ENCODE measurements around the gene PLXNA3. TPM values are rescaled to one million over a fixed set of nuclear protein-coding genes. Genes with fewer than 3 reads are reported as not detected.

Gene PLXNA3
- total RNA-seq, 1 experiment from 2014 or later, result 36.3 TPM

DNA sequence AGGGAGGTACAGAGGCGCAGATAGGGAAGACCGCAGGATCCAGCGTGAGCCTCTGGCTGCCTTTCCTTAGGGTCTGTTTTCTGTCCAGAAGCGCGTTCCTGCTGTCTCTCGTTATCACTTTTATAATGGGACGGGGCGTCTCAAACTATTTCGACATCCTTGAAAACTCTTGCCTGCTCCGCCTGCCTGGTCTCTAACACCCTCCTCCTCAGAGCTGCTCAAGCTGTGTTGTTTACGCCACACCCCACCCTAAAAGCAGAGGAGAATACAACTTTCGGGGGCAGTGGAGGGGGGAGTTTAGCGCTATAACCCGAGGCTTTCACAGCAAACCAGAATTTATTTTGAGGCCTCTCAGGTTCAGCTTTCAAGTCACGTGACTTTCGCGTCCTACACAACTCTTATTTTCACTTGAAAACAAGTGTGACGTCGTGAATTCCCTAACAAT is 58.6 kb downstream of the PLXNA3 start:
- H3K56ac ChIP-seq (ENCODE audit: insufficient read length, low read depth, low read length), result no peak overlapping the region
- peaks cover 15% of the 10 kb centered on the region for H3K23me2 ChIP-seq (ENCODE audit: insufficient read length, low read depth, low read length, poor library complexity, severe bottlenecking)
- peak overlapping the region; percentile 11 for H3K9ac ChIP-seq (ENCODE audit: extremely low read depth, insufficient read length, low read length)
- Mint-ChIP-seq H3K27me3 (ENCODE audit: low read depth) (peaks cover 18% of the 10 kb centered on the region), H3K27ac (peak overlapping the region; percentile 94 to 99 (median 95); a peak in 6 of 7 replicates), H3K9me3 (peaks cover 45 to 48% of the 10 kb centered on the region in 2 experiments), H3K4me3 (peak overlapping the region; percentile 60 to 82), H3K36me3 (ENCODE audit: insufficient read depth in 1 of 3, low read depth in 3 of 3) (peaks cover 3 to 7% (median 6%) of the 10 kb centered on the region in 3 experiments; a peak in 4 of 7 replicates), H3K4me1 (peaks cover 14 to 17% of the 10 kb centered on the region in 2 experiments)
- H2BK15ac ChIP-seq (ENCODE audit: low read depth, low read length), result no peak overlapping the region
- H3K4me2 ChIP-seq (ENCODE audit: insufficient read depth, insufficient read length, low read length), result peak overlapping the region; percentile 71
- H3T11ph ChIP-seq (ENCODE audit: low read length), result no peak overlapping the region
- H3K27me3 ChIP-seq (ENCODE audit: insufficient read depth, low read length), result no peaks in the 10 kb centered on the region; the same call in 1 of the 2 replicates
- no peak overlapping the region for H2BK120ac ChIP-seq (ENCODE audit: low read depth, low read length, poor library complexity, severe bottlenecking)
- H2BK5ac ChIP-seq (ENCODE audit: insufficient read length, low read length), result no peak overlapping the region
- no peaks in the 10 kb centered on the region for H3K79me2 ChIP-seq (ENCODE audit: insufficient read depth, low read length)
- H3K9me3 ChIP-seq (ENCODE audit: control insufficient read depth, low read depth, low read length), result peaks cover 13% of the 10 kb centered on the region
- H2BK20ac ChIP-seq (ENCODE audit: low read depth, low read length, poor library complexity, severe bottlenecking), result no peak overlapping the region
- peak; percentile 59 for DNase-seq
- H4K20me1 ChIP-seq (ENCODE audit: control insufficient read depth, insufficient read depth, insufficient read length), result no peaks in the 10 kb centered on the region
- peak overlapping the region; percentile 68 for H3K18ac ChIP-seq (ENCODE audit: insufficient read length, low read depth, low read length)
- H2AFZ ChIP-seq (ENCODE audit: low read length), result no peak overlapping the region
- no peak overlapping the region for H2BK12ac ChIP-seq (ENCODE audit: insufficient read length, low read depth, low read length)
- H2AK5ac ChIP-seq (ENCODE audit: insufficient read length, low read length), result no peak overlapping the region
- no peak overlapping the region for H4K5ac ChIP-seq (ENCODE audit: insufficient read length, low read depth, low read length)
- no peak overlapping the region for H3K14ac ChIP-seq (ENCODE audit: insufficient read depth, low read length)
- no peak overlapping the region for H4K91ac ChIP-seq (ENCODE audit: insufficient read length, low read depth, low read length)
- H3K27ac ChIP-seq (ENCODE audit: insufficient read length, low read depth, low read length), result peak overlapping the region; percentile 33
- no CpG with 5 or more reads among the region's 19 CpGs for WGBS (ENCODE audit: extremely low coverage, insufficient read length, low lambda C conversion rate)
- TF ChIP-seq, protein P1, sequence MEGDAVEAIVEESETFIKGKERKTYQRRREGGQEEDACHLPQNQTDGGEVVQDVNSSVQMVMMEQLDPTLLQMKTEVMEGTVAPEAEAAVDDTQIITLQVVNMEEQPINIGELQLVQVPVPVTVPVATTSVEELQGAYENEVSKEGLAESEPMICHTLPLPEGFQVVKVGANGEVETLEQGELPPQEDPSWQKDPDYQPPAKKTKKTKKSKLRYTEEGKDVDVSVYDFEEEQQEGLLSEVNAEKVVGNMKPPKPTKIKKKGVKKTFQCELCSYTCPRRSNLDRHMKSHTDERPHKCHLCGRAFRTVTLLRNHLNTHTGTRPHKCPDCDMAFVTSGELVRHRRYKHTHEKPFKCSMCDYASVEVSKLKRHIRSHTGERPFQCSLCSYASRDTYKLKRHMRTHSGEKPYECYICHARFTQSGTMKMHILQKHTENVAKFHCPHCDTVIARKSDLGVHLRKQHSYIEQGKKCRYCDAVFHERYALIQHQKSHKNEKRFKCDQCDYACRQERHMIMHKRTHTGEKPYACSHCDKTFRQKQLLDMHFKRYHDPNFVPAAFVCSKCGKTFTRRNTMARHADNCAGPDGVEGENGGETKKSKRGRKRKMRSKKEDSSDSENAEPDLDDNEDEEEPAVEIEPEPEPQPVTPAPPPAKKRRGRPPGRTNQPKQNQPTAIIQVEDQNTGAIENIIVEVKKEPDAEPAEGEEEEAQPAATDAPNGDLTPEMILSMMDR (conservative IDR thresholded peaks at IDR 0.05), result no peak
- no peak overlapping the region for H3K23ac ChIP-seq (ENCODE audit: insufficient read length, low read depth, low read length)
- no peaks in the 10 kb centered on the region for H3K79me1 ChIP-seq (ENCODE audit: insufficient read depth, low read depth, low read length, poor library complexity, severe bottlenecking)
- H4K8ac ChIP-seq (replicated peaks; ENCODE audit: insufficient read length, low read depth, low read length), result no peak overlapping the region
- no peaks in the 10 kb centered on the region for H3K4me1 ChIP-seq (ENCODE audit: insufficient read depth, low read length)
- H3K4ac ChIP-seq (ENCODE audit: low read depth, low read length), result no peak overlapping the region
